HTERT RPE-1 (cell line): Measurements from ENCODE around the gene XYLT1.
"Not testable (repeated sequence)": the region's sequence is repeated elsewhere in the genome, so short reads cannot be mapped to it uniquely, and the experiment has no call there.

Source experiments
- in situ Hi-C: fragments of 300-500 bp; cut with MboI; formaldehyde crosslinking; loops from 4 replicates; pipeline ENCODE4 v1.14.3; 2020; ENCODE audit warnings: low sequenced_read_pairs

XYLT1 gene

DNA sequence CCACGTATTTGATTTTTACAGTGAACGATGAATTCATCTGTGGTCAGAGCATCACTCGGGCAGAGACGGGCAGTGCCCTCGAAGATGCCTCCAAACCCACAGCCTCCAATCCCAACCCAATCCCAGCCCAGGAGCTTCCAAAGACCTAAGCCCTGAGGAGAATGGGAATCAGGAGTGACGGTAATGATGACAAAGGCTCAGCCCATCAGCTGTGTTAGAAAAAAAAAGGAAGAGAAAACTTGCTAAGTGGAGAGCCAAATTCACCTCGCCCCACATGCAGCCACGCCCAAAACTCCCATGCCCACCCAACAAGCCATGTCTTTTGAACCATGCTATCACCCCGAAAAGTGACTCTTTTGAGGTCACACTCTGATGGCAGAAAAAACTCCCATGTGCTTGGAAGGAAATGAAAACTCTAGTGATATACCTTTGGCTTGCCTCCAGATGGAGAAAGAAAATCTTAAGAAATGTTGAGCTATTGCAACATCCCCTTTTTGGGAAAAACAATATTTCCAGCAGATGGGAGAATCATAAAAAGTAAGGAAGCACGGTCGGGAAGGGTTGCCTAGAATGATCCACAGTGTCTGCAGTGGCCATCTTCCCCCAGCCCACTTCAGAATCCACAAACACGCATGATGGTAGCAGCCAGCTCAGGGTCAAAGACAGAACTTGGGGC, 37.7 kb downstream of the XYLT1 start:
- in situ Hi-C loops, result no loop called here

DNA sequence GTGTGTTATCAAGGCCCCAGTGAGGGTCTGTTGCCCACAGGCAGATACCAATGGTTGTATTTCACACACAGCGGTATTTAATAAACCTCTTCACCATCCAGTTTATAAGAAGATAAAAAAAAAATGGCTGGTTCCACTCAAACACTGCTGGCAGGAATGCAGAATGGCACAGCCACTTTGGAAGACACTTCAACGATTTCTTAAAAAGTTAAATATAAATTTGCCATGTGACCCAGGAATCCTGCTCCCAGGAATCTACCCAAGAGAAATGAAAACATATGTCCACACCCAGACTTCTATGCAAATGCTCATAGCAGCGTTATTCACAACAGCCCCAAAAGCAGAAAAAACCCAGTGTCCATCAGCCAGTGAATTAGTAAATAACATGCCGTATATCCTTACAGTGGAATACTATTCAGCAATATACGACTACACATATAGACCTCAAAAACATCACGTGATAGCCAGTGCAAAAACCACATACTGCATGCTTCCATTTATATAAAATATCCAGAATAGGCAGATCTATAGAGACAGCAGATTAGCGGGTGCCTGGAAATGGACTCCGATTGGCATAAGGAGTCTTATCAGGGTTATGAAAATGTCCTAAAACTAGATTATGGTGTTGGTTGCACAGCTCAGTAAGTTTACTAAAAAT, 38.7 kb downstream of the XYLT1 start:
- in situ Hi-C loops, result no loop called here

DNA sequence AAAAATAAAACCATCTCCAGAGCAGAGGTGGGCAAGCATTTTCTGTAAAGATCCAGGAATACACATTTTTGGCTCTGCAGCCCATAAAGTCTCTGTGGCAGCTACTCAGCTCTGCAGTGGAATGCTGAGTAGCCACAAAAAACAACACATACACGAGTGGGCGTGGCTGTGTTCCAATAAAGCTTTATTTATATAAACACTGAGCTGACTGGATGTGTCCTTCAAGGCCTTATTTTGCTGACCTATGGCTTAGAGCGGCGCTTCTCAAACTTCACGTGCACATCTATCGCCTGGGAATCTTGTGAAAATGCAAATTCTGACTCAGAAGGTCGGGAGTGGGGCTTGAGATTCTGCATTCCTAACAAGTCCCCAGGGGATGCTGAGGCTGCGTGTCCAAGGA, 39.7 kb downstream of the XYLT1 start:
- in situ Hi-C loops, result no loop called here

DNA sequence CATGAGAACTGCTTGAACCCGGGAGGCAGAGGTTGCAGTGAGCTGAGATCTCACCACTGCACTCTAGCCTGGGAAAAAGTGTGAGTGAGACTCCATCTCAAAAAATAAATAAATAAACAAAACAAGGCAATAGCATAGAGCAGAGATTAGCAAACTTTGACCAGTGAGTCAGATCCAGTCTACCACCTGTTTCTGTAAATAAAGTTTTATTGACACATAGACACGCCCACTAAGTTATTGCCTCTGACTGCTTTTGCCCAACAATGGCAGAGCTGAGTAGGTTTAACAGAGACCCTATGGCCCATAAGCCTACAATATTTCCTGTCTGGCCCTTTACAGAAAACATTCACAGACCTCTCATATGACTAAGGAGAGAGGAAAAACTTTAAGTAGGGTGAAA, 44.3 kb downstream of the XYLT1 start:
- in situ Hi-C loops, result no loop called here

DNA sequence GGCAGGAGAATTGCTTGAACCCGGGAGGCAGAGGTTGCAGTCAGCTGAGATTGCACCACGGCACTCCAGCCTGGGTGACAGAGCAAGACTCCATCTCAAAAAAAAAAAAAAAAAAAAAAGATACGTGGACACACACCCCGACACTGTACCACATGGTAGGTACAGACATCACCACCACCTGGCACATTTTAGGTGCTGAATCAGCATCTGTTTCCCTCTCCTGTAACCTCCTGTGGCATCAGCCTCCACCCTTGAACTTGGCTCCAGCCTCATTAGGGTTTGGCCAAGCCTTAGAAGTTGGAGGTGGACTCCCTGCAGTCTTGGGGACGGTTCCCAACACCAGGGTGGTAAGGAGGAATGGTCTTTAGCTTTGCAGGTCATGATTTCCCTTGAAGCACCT, 46.0 kb downstream of the XYLT1 start:
- in situ Hi-C loops, result no loop called here

DNA sequence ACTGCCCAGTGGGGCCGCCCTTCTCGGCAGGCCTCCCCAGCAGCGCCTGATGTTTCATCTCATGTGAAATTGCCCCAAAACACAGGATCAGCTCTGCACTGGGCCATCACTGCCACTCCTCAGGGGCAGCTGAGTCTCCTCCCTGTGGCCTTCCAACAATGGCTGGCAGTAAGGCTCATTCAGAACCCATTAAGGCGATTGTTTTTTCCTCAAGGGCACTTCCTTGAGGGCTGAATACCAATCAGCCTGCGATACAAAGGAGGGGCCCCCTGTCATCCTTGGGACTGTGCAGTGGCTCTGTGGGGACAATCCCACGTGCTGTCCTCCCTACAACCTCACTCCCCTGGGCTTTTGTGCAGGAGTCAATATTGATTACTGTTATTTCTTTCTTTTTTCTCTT, 47.5 kb downstream of the XYLT1 start:
- in situ Hi-C loops, result no loop called here

DNA sequence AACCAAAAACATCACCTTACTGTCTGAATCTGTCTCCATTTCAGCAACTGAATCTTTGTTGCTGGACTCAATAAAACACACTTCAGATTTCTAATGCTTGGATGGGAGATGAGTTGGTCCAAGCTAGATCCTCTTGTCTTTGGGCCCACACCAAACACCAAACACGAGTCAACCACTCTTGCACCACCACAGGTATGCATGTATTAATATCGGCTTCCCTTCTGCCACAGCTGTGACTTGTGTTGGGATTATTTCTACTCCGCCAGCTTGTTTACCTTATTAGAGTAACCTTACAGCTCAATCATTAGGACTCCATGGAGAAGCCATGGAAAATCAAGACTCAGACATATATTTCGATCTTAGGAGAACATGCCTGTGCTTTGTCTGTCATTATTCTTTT, 49.9 kb downstream of the XYLT1 start:
- in situ Hi-C loops, result no loop called here

DNA sequence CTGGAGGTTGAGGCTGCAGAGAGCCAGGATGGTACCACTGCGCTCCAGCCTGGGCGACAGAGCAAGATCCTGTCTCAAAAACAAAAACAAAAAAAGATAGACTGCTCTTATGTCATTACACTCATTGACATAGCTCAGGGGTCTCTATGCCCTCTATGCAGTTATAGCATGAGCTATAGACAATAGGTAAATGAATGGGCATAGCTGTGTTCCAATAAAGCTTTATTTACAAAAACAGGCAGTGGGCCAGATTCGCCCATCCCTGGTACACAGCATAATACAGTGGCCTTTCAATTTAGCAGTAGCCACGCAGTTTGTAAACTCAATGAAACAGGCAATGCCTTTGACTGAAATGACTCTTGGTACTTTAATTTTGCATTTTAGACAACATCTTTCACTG, 51.5 kb downstream of the XYLT1 start:
- in situ Hi-C loops, result no loop called here

DNA sequence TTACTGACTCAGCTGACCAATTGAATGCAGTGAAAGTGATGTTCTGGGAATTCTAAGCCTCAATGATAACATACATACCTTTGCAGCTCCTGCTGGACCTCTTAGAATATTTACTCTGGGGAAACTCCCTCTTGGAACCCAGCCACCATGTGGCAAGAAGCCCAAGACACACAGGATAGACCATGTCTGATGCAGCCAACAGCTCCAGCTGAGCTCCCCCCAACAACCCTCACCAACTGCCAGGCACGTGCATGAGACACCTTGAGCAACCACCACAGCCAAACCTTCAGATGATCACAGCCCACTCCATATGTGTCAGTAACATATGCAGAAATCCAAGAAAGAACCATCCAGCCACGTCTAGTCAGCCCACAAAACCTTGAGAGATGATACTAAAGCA, 53.0 kb downstream of the XYLT1 start:
- in situ Hi-C loops, result no loop called here

DNA sequence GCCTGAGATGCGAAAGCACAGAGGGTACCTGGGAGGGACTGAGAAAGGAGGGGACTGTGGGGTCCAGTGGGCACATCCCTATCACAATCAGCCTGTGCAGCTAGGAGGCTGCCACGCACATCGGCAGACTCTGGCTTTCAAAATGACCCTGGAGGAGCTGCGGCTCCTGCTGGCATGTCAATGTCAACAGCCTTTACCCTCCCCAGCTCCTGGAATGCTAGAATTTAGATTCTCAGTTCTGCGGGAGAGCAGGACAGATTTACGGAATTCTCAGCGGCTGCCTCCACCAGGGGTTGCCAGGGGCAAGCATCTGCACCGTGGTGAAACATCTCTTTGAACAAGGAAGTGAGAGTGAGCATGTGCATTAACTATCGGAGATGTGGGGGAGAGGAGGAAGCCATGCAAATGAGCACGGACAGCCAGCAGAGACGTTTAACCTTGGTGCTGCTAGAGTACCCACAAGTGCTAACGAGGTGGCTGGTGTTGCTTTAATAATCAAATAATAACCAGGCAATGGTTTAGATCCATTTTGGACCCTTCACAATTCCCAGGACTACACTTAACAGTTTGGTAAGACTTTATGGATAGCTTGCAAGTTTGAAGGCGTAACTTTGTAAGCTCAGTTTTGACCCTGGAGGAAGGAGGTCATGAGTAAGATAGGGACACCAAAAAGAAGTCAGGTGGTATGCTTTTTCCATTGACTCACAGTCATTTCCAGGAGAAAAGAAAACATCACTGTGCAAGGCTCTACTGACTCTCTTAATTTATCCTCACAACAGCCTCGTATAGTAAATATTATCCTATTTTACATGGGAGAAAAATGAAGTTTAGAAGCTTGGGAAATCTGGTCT, 54.1 kb downstream of the XYLT1 start:
- in situ Hi-C loops, result no loop called here

DNA sequence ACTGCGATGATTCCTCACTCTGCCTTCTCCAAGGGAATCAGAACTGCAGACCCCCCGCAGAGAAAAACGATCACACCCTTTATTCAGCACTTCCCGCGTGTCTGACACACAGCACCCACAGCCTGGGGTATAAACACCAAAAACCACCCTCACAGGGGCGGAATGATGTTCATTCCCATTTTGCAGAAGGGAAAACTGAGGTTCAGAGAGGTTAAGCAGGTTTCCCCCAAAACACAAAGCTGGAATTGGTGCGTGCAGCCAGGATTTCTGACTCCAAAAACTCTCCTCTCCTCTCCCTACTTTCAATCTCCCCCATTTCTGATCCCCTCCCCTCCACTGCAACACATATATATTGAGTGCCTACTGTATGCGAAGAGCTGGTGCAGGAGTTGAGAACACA, 55.8 kb downstream of the XYLT1 start:
- in situ Hi-C loops, result no loop called here

DNA sequence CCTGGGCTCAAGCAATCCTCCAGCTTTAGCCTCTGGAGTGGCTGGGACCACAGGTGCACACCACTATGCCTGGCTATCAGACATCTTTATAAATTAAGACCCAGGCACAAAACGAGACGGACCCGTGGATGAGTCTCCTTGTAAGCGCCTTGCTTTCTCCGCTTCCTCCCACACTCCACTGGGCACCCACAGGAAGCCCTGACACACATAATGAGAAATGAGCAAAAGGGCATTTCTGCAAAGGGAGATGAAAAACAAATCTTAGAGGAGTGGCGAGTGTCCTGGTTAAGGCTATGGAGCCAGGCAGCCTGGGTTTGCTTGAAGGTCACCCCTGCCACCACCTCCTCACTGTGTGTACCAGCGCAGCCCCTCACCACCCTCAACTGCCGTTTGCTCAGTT, 56.3 kb downstream of the XYLT1 start:
- in situ Hi-C loops, result no loop called here

DNA sequence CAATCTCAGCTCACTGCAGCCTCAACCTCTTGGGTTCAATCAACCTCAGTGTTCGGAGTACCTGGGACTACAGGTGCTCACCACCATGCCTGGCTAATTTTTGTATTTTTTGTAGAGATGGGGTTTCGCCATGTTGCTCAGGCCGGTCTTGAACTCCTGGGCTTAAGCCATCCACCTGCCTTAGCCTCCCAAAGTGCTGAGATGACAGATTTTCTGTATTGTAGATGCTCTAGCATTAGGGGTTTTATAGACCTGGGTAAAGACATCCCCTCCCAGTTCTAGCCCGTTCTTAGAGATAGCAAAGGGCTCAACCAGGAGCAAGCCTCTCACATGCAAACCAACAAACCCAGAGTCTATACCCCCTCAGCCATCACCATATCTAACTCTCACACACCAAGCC, 57.3 kb downstream of the XYLT1 start:
- in situ Hi-C loops, result no loop called here

DNA sequence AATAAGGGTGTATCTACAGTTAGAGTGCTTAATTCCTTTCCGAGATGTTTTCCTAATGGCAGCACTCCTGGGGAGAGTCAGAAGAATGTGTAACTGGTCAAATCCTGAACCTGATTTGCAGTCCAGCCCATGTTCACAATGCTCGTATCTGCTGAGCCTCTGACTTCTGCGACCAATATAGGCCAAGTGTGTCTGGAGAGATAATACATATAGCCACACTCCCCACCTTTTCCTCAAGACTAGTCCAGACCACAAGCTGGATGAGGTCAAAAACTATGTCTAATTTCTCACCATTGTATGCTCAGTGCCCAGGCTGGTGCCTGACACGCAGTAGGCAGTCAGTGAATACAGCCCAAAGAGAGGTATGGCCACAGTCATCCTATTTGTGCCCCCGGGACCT, 58.0 kb downstream of the XYLT1 start:
- in situ Hi-C loops, result no loop called here

DNA sequence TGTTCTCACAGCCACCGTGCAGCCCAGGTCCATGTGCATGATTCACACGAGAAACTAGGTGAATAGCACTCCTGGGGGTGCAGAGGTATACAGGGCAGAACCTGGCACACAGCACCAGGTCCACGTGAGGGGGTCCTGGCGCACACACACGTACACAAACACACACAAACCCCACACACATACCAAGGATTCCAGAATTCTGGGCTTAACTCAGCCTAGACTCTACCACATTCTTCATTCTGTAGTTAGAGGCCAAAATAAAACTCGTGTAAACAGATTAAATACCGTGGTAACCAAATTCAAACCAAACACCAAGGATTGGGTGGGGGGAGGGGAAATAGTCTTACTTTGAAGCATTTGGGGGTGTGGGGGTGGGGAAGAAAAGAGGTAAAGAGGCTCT, 58.5 kb downstream of the XYLT1 start:
- in situ Hi-C loops, result no loop called here

DNA sequence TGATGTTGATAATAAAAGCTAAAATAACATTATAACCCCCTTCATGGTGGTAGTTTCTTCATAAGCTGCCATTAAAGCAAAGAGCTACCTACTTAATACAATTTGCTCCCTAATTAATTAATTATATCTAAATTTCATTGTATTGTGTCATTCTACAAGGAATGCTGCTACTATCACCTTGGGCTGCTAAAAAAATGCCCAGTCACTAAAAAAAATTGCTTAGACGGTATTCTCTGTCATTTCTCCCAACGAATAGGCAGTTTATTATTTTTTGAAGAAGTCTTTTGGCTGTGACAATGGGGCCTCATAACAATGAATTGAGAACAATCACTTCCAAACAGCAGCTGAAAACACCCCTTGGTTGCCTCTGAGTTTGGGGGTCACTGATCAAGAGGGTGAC, 59.5 kb downstream of the XYLT1 start:
- in situ Hi-C loops, result no loop called here

DNA sequence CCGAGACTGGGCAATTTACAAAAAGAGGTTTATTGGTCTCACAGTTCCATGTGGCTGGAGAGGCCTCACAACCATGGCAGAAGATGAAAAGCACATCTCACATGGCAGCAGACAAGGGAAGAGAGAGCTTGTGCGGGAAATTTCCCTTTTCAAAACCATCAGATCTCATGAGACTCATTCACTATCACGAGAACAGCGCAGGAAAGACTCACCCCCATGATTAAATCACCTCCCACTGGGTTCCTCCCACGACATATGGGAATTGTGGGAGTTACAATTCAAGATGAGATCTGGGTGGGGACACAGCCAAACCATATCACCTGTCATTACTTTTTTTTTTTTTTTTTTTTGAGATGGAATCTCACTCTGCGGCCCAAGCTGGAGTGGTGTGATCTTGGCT, 60.4 kb downstream of the XYLT1 start:
- in situ Hi-C loops, result not testable (repeated sequence)

DNA sequence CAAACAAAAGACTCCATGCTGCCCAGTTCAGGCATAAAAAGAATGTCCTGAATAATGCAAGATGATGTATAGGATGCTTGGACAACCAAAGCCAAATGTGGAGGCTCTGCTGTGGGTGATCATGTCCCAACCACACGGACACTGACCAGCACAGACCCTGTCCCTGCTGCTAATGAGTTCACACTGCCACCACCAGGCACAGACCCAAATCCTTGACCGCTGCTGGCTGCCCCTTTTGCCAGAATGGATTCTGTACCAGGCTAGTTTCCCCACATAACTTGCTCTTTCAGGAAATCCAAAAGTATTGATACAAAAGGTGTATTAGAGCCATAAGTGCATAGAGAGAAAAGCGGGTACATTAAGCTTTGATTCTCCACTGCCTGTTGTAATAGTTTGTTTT, 60.9 kb downstream of the XYLT1 start:
- in situ Hi-C loops, result no loop called here

DNA sequence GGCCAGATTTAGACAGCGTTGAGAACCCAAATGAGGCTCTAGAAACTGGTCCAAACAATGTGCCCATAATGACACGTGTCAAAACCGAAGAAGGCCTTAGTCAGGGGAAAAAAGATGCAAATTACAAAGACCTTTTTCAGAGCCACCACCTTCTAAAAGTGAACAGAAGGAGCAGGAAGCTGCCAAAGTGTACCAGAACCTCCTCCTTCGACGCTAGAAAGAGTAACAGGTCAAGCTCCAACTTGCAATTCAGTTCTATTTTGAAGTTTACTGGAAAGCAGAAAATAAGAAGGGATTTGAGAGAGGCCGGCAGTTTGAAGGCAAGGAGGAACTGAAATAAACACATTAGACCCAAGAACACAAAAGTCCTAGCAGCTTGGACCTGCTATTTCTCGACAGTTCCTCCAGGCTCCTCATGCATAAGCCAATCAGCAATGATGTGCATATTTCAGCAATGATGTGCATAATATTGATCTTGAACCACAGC, 61.8 kb downstream of the XYLT1 start:
- in situ Hi-C loops, result no loop called here

DNA sequence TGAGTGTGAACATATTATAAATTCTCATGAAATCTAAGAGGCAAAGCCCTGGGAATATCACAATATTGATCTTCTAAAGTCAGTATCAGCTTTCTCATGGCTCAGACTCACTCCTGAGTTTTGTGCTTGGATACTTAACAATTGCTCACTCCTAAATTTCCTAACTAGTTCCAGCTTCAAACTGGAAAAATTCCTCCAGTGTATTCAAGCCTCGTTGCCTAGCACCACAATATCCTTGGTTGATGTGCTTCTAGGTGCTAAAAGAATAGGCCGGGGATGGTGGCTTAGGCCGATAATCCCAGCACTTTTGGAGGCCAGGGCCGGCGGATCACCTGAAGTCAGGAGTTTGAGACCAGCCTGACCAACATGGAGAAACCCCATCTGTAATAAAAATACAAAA, 62.5 kb downstream of the XYLT1 start:
- in situ Hi-C loops, result no loop called here

DNA sequence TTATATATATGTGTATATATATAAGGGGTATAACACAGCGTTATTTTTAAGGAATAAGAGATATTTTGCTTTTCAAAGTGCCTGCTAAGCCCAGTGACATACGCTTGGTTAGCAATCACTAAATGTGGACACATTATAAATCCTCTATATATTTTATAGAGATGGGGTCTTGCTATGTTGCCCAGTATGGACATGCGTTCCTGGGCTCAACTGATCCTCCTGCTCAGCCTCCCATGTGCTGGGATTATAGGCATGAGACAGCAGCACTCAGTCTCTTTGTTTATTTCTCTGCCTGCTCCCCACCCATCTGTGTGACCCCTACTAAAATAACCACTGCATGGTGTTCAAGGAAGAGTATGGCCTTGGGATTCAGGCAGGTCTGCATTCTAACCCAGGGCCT, 63.4 kb downstream of the XYLT1 start:
- in situ Hi-C loops, result no loop called here
